Measurements from ENCODE around the gene GNAZ. TPM values are rescaled to one million over a fixed set of nuclear protein-coding genes. Genes with fewer than 3 reads are reported as not detected.

GNAZ gene
- total RNA-seq, 4 donors from 2014 or later, result 5.6 to 21.6 (median 12.1) TPM

- no peak for DNase-seq
- no peaks in the 10 kb centered on the region for H3K27me3 ChIP-seq
- H3K4me1 ChIP-seq, result no peaks in the 10 kb centered on the region
- no peaks in the 10 kb centered on the region for H3K36me3 ChIP-seq
- intact Hi-C loops (cut with DNase I; ENCODE audit: low total_unique reads), result loop anchor here (10.0 kb wide), 1 partner anchor 72 kb away; the partner anchor contains the start of gene GNAZ
- H3K9me3 ChIP-seq, result no peaks in the 10 kb centered on the region
- no peak for TF ChIP-seq POLR2A (IDR thresholded peaks at IDR 0.05)
- no peak for TF ChIP-seq CTCF (IDR thresholded peaks at IDR 0.05)
- H3K4me3 ChIP-seq, result no peak overlapping the region
- no peak overlapping the region for H3K27ac ChIP-seq
Measured at GRCh38 chr22:23146478-23147205, 76.3 kb downstream of the GNAZ start.

- Histone ChIP-seq H3K4me1 (no peaks in the 10 kb centered on the region), H3K9me3 (no peaks in the 10 kb centered on the region), H3K4me3 (no peak overlapping the region), H3K27ac (no peak overlapping the region), H3K36me3 (no peaks in the 10 kb centered on the region), H3K27me3 (no peaks in the 10 kb centered on the region)
- TF ChIP-seq CTCF (IDR thresholded peaks at IDR 0.05) (no peak), POLR2A (IDR thresholded peaks at IDR 0.05) (no peak)
- intact Hi-C loops (cut with DNase I; ENCODE audit: low total_unique reads), result loop anchor here (10.0 kb wide), 1 partner anchor 73 kb away; the partner anchor contains the start of gene GNAZ
- DNase-seq, result no peak
Measured at GRCh38 chr22:23147617-23148387, 77.5 kb downstream of the GNAZ start.

GRCh38 chr22:23149743-23150238, 79.5 kb downstream of the GNAZ start:
- intact Hi-C loops (cut with DNase I; ENCODE audit: low total_unique reads), result loop anchor here (10.0 kb wide), 1 partner anchor 75 kb away; the partner anchor contains the start of gene GNAZ
- Histone ChIP-seq H3K27me3 (no peaks in the 10 kb centered on the region), H3K4me1 (no peaks in the 10 kb centered on the region), H3K27ac (no peak overlapping the region), H3K4me3 (no peak overlapping the region), H3K9me3 (no peaks in the 10 kb centered on the region), H3K36me3 (no peaks in the 10 kb centered on the region)
- TF ChIP-seq CTCF (IDR thresholded peaks at IDR 0.05), result no peak
- TF ChIP-seq POLR2A (IDR thresholded peaks at IDR 0.05), result no peak
- no peak for DNase-seq

GRCh38 chr22:23150762-23151161, 80.4 kb downstream of the GNAZ start:
- no peaks in the 10 kb centered on the region for H3K27me3 ChIP-seq
- no peak overlapping the region for H3K27ac ChIP-seq
- no peak for DNase-seq
- no peaks in the 10 kb centered on the region for H3K4me1 ChIP-seq
- no peak overlapping the region for H3K4me3 ChIP-seq
- H3K36me3 ChIP-seq, result no peaks in the 10 kb centered on the region
- TF ChIP-seq CTCF (IDR thresholded peaks at IDR 0.05), result no peak
- no peak for TF ChIP-seq POLR2A (IDR thresholded peaks at IDR 0.05)
- intact Hi-C loops (cut with DNase I; ENCODE audit: low total_unique reads), result no loop called here
- no peaks in the 10 kb centered on the region for H3K9me3 ChIP-seq

- H3K4me1 ChIP-seq, result no peaks in the 10 kb centered on the region
- DNase-seq, result no peak
- intact Hi-C loops (cut with DNase I; ENCODE audit: low total_unique reads), result no loop called here
- no peaks in the 10 kb centered on the region for H3K9me3 ChIP-seq
- no peaks in the 10 kb centered on the region for H3K27me3 ChIP-seq
- no peaks in the 10 kb centered on the region for H3K36me3 ChIP-seq
- no peak overlapping the region for H3K27ac ChIP-seq
- TF ChIP-seq CTCF (IDR thresholded peaks at IDR 0.05) (no peak), POLR2A (IDR thresholded peaks at IDR 0.05) (no peak)
- H3K4me3 ChIP-seq, result no peak overlapping the region
Measured at GRCh38 chr22:23151827-23152226, 81.5 kb downstream of the GNAZ start.
